ENCODE data around the gene TMEM271. TPM values are rescaled to one million over a fixed set of nuclear protein-coding genes. Genes with fewer than 3 reads are reported as not detected.

TMEM271 gene
- polyA plus RNA-seq, 1 donor from 2014 or later, result 16.0 TPM

GRCh38 chr4:604131-604530, 28.0 kb upstream of the TMEM271 start:
- Histone ChIP-seq H3K36me3 (ENCODE audit: insufficient read depth, low read length) (no peaks in the 10 kb centered on the region), H3K27ac (ENCODE audit: low read length) (no peak overlapping the region), H3K27me3 (ENCODE audit: insufficient read depth, low read depth, low read length) (no peaks in the 10 kb centered on the region), H3K9me3 (ENCODE audit: low read length) (no peaks in the 10 kb centered on the region), H3K4me3 (ENCODE audit: low read length) (no peak overlapping the region), H3K9ac (ENCODE audit: low read length) (no peak overlapping the region), H3F3A (ENCODE audit: insufficient read depth, low read length, poor library complexity, severe bottlenecking) (no peaks in the 10 kb centered on the region), H3K4me2 (ENCODE audit: low read length) (no peak overlapping the region), H2AFZ (ENCODE audit: low read depth, low read length) (no peak overlapping the region), H3K9me2 (ENCODE audit: insufficient read depth, low read length) (no peaks in the 10 kb centered on the region), H3K79me2 (replicated peaks; ENCODE audit: insufficient read depth, low read length) (no peaks in the 10 kb centered on the region), H4K20me1 (ENCODE audit: insufficient read depth) (no peaks in the 10 kb centered on the region)
- TF ChIP-seq EP300 (conservative IDR thresholded peaks at IDR 0.05; ENCODE audit: poor library complexity, severe bottlenecking) (no peak), EZH2 (IDR thresholded peaks at IDR 0.05; ENCODE audit: borderline replicate concordance, insufficient read depth, low read length, poor library complexity, severe bottlenecking) (no peak), RAD21 (conservative IDR thresholded peaks at IDR 0.05) (no peak), POLR2AphosphoS5 (IDR thresholded peaks at IDR 0.05) (no peak), SMC3 (conservative IDR thresholded peaks at IDR 0.05; ENCODE audit: poor library complexity) (no peak), MXI1 (conservative IDR thresholded peaks at IDR 0.05; ENCODE audit: poor library complexity, severe bottlenecking) (no peak), TAF1 (IDR thresholded peaks at IDR 0.05; ENCODE audit: low read depth) (no peak), REST (IDR thresholded peaks at IDR 0.05; ENCODE audit: borderline replicate concordance) (no peak), CTCF (IDR thresholded peaks at IDR 0.05; ENCODE audit: poor library complexity, severe bottlenecking) (no peak)

GRCh38 chr4:602559-602942, 26.5 kb upstream of the TMEM271 start:
- TF ChIP-seq SMC3 (conservative IDR thresholded peaks at IDR 0.05; ENCODE audit: poor library complexity), result no peak
- no peaks in the 10 kb centered on the region for H3K79me2 ChIP-seq (replicated peaks; ENCODE audit: insufficient read depth, low read length)
- no peak overlapping the region for H2AFZ ChIP-seq (ENCODE audit: low read depth, low read length)
- H3K36me3 ChIP-seq (ENCODE audit: insufficient read depth, low read length), result no peaks in the 10 kb centered on the region
- no peaks in the 10 kb centered on the region for H3F3A ChIP-seq (ENCODE audit: insufficient read depth, low read length, poor library complexity, severe bottlenecking)
- no peaks in the 10 kb centered on the region for H4K20me1 ChIP-seq (ENCODE audit: insufficient read depth)
- H3K9me2 ChIP-seq (ENCODE audit: insufficient read depth, low read length), result no peaks in the 10 kb centered on the region
- no peak overlapping the region for H3K27ac ChIP-seq (ENCODE audit: low read length)
- H3K27me3 ChIP-seq (ENCODE audit: insufficient read depth, low read depth, low read length), result no peaks in the 10 kb centered on the region
- no peak overlapping the region for H3K4me2 ChIP-seq (ENCODE audit: low read length)
- H3K9ac ChIP-seq (ENCODE audit: low read length), result no peak overlapping the region
- H3K9me3 ChIP-seq (ENCODE audit: low read length), result no peaks in the 10 kb centered on the region
- no peak overlapping the region for H3K4me3 ChIP-seq (ENCODE audit: low read length)

All from neural cell (in vitro differentiated cells).